GM12878 (cell line): Measurements from ENCODE around the gene C1orf146. TPM values are rescaled to one million over a fixed set of nuclear protein-coding genes. Genes with fewer than 3 reads are reported as not detected.
"Not testable (repeated sequence)": the region's sequence is repeated elsewhere in the genome, so short reads cannot be mapped to it uniquely, and the experiment has no call there.

Experiments
- ATAC-seq: fragments of 200-7000 bp; cut with Tn5 transposase; 3 replicates; pipeline ENCODE4 v1.9.1; 2020; ENCODE audit warnings: mild to moderate bottlenecking, moderate library complexity
- BruUV-seq: library from RNA; stranded (reverse); fragments of 400-500 nt; replicated peaks from 2 replicates; lab custom pipeline; 2021; lab: Mats Ljungman, UMichigan
- CTCF ChIA-PET: fragments of 300-600 bp; sonication (Branson Sonifier 250); formaldehyde crosslinking; extraction: SDS; loops from one replicate; lab custom pipeline; 2021; ENCODE audit warnings: inconsistent platforms; lab: Yijun Ruan, JAX
- POLR2A ChIA-PET: fragments of 350-600 bp; formaldehyde crosslinking; extraction: SDS; loops from one replicate; lab custom pipeline; 2021; ENCODE audit warnings: inconsistent platforms; lab: Charles Lee
- RAD21 ChIA-PET: fragments of 300-600 bp; sonication (Branson Sonifier 250); formaldehyde crosslinking; loops from one replicate; lab custom pipeline; 2023; ENCODE audit warnings: antibody characterized with exemption; ENCODE audit not compliant: unreplicated experiment; lab: Charles Lee
- SMC1A ChIA-PET: fragments of 300-600 bp; sonication (Branson Sonifier 250); formaldehyde crosslinking; loops from one replicate; lab custom pipeline; 2023; ENCODE audit not compliant: unreplicated experiment, uncharacterized antibody; lab: Charles Lee
- DNase-seq: peaks from one replicate; pipeline ENCODE4 v3.0.0-alpha.2; 2011; ENCODE audit warnings: low read depth, low spot score
- FAIRE-seq: peaks from 3 replicates; lab custom pipeline; 2011; peaks lifted over from hg19 to GRCh38; lab: Jason Lieb, UNC
- H2AFZ ChIP-seq: 2 replicates; pipeline ENCODE4 v1.6.0; 2011; ENCODE audit warnings: low read depth, low read length, control low read depth; ENCODE audit not compliant: control insufficient read depth
- H3K27ac ChIP-seq: 2 replicates; pipeline ENCODE4 v1.5.1; 2011; ENCODE audit warnings: control low read depth; ENCODE audit not compliant: control insufficient read depth, insufficient read depth
- H3K27me3 ChIP-seq, 2 experiments: replicated peaks in 1 of 2; 2 replicates each; pipeline versions ENCODE4 v1.6.0 to v1.6.1; 2011; ENCODE audit warnings: low read length in 1 of 2; ENCODE audit not compliant: control insufficient read depth in 2 of 2, insufficient read depth in 2 of 2
- H3K36me3 ChIP-seq, 2 experiments: 2 replicates each; pipeline ENCODE4 v1.5.1; 2011; ENCODE audit warnings: low read length in 1 of 2; ENCODE audit not compliant: control insufficient read depth in 2 of 2, insufficient read depth in 2 of 2
- H3K4me1 ChIP-seq: 2 replicates; pipeline ENCODE4 v1.6.1; 2011; ENCODE audit warnings: mild to moderate bottlenecking, low read length, moderate library complexity, mixed read lengths; ENCODE audit not compliant: control insufficient read depth, insufficient read depth
- H3K4me2 ChIP-seq: 2 replicates; pipeline ENCODE4 v1.6.0; 2011; ENCODE audit warnings: control low read depth; ENCODE audit not compliant: control insufficient read depth, insufficient read depth
- H3K4me3 ChIP-seq: fragments of 200-600 bp; sonication (generic); 2 replicates; pipeline ENCODE4 v1.5.1; 2016
- H3K79me2 ChIP-seq: 2 replicates; pipeline ENCODE4 v1.6.0; 2011; ENCODE audit warnings: low read length; ENCODE audit not compliant: control insufficient read depth, insufficient read depth
- H3K9ac ChIP-seq: 2 replicates; pipeline ENCODE4 v1.8.0; 2011; ENCODE audit warnings: low read length, control low read depth, mixed read lengths; ENCODE audit not compliant: control insufficient read depth, insufficient read depth
- H3K9me3 ChIP-seq: replicated peaks from 3 replicates; pipeline ENCODE4 v1.5.1; 2011; ENCODE audit warnings: mild to moderate bottlenecking, low read length; ENCODE audit not compliant: control insufficient read depth, insufficient read depth
- H4K20me1 ChIP-seq: 2 replicates; pipeline ENCODE4 v1.6.0; 2011; ENCODE audit not compliant: control insufficient read depth, insufficient read depth
- CBX3 ChIP-seq: fragments of 200-600 bp; sonication (generic); IDR thresholded peaks from 2 replicates; pipeline ENCODE4 v1.6.1; 2016; ENCODE audit warnings: low read depth, borderline replicate concordance
- DPF2 ChIP-seq: fragments of 450-650 bp; IDR thresholded peaks from 2 replicates; pipeline ENCODE4 v1.6.1; 2017; ENCODE audit warnings: mild to moderate bottlenecking
- EGR1 ChIP-seq, 2 experiments: IDR thresholded peaks; 1 replicate in 1 of 2; 2 replicates in 1 of 2; pipeline ENCODE4 v1.6.1; 2011 to 2012; ENCODE audit warnings: low read depth in 2 of 2, low read length in 2 of 2, borderline replicate concordance in 1 of 2, mild to moderate bottlenecking in 1 of 2, moderate library complexity in 1 of 2
- FOXM1 ChIP-seq: IDR thresholded peaks from 2 replicates; pipeline ENCODE4 v1.6.1; 2012; ENCODE audit warnings: low read depth, mild to moderate bottlenecking, inconsistent platforms, low read length, moderate library complexity
- GABPA ChIP-seq: IDR thresholded peaks from 2 replicates; pipeline ENCODE4 v1.6.1; 2014; ENCODE audit warnings: antibody characterized with exemption, low read depth, mild to moderate bottlenecking, inconsistent platforms
- IRF4 ChIP-seq: IDR thresholded peaks from 2 replicates; pipeline ENCODE4 v1.6.1; 2011; ENCODE audit warnings: low read depth, low read length
- JUNB ChIP-seq: IDR thresholded peaks from 2 replicates; pipeline ENCODE4 v1.6.1; 2016; ENCODE audit warnings: antibody characterized with exemption, mild to moderate bottlenecking
- LARP7 ChIP-seq: fragments of 450-650 bp; IDR thresholded peaks from 2 replicates; pipeline ENCODE4 v1.6.1; 2017; ENCODE audit warnings: mild to moderate bottlenecking
- RAD21 ChIP-seq: IDR thresholded peaks from 2 replicates; pipeline ENCODE4 v1.6.1; 2011; ENCODE audit warnings: mild to moderate bottlenecking, low read depth, low read length, moderate library complexity; ENCODE audit not compliant: insufficient read depth
- RFX5 ChIP-seq: IDR thresholded peaks from 2 replicates; pipeline ENCODE4 v1.6.1; 2011; ENCODE audit warnings: low read depth, low read length, improper control_type of control experiment
- SIN3A ChIP-seq: IDR thresholded peaks from 2 replicates; pipeline ENCODE4 v1.6.1; 2012; ENCODE audit warnings: low read depth, low read length, improper control_type of control experiment
- SIX5 ChIP-seq: IDR thresholded peaks from 2 replicates; pipeline ENCODE4 v1.6.1; 2011; ENCODE audit warnings: mild to moderate bottlenecking, low read depth, low read length, moderate library complexity; ENCODE audit not compliant: severe bottlenecking
- TAF1 ChIP-seq: IDR thresholded peaks from 2 replicates; pipeline ENCODE4 v1.6.1; 2011; ENCODE audit warnings: mild to moderate bottlenecking, low read depth, low read length, borderline replicate concordance
- TARDBP ChIP-seq: IDR thresholded peaks from 2 replicates; pipeline ENCODE4 v1.6.1; 2016; ENCODE audit warnings: borderline replicate concordance
- WRNIP1 ChIP-seq: IDR thresholded peaks from 2 replicates; pipeline ENCODE4 v1.6.1; 2011; ENCODE audit warnings: low read depth, low read length, improper control_type of control experiment, borderline replicate concordance
- whole genome bisulfite sequencing: methylation state at CpG from one replicate; pipeline ENCODE4 v1.1.6; 2016; ENCODE audit warnings: low lambda C conversion rate; ENCODE audit not compliant: insufficient replicate concordance, insufficient coverage; ENCODE audit errors: missing lambda C conversion rate; 5-methylcytosine and 5-hydroxymethylcytosine counted together
- in situ Hi-C: fragments of 300-500 bp; cut with MboI; formaldehyde crosslinking; loops from 9 replicates; pipeline ENCODE4 v1.14.3; 2018; ENCODE audit warnings: mixed read lengths
- intact Hi-C: fragments of 100-400 bp; cut with micrococcal nuclease; formaldehyde crosslinking; loops from one replicate; pipeline ENCODE4 v1.14.2; 2022; ENCODE audit not compliant: unreplicated experiment
- polyA plus RNA-seq, 11 experiments: library from polyadenylated mRNA; depleted of rRNA in 4 of 11; unstranded in 6 of 11; stranded (reverse) in 5 of 11; fragments of >200 nt; fragmentation: Nextera tagmentation in 4 of 11; fragmentation: Illumina TruSeq in 1 of 11; extraction: Ambion mirVana in 4 of 11; extraction: Trizol in 1 of 11; gene quantifications; 1 replicate in 1 of 11; 2 replicates in 10 of 11; pipeline versions ENCODE4 v1.2.1 to v1.2.3, GENCODE V29; 2011 to 2016; ENCODE audit warnings: inconsistent platforms in 2 of 11, missing spikeins in 2 of 11, low read depth in 1 of 11
- total RNA-seq, 4 experiments: library from RNA; depleted of rRNA in 3 of 4; stranded (reverse); fragments of >200 nt in 3 of 4; fragmentation: Illumina TruSeq in 1 of 4; extraction: Trizol in 1 of 4; gene quantifications; 2 replicates each; pipeline versions ENCODE4 v1.2.1 to v1.2.3, GENCODE V29; 2013 to 2021

Gene C1orf146
- total and polyA plus RNA-seq, 10 of the 15 experiments (the other 5 are each of a cell fraction or from before 2014, with no cell fraction given) = not detected

DNA sequence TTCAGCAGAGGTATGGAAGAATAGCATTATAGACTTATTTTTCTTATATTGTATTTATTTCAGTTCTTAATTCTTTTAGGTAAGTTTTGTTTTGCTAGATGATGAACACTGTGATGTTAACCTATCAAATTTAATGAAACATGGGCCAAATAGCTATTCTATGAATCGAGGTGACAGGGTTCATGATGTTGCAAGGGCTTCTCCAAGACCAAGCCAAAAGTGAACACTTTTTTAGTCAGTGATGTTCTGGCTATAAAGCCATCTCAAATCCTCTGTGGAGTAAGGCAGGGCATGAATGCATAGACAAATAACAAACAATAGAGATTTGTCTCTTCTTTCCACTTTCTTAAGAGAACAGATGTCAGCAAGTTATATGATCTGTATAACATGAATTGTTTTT is 26.7 kb downstream of the C1orf146 start:
- no peak overlapping the region for H2AFZ ChIP-seq
- FAIRE-seq (no peak), DNase-seq (no peak)
- H3K4me3 ChIP-seq = no peak overlapping the region
- H3K9me3 ChIP-seq = no peaks in the 10 kb centered on the region
- TF ChIP-seq FOXM1 (no peak), EGR1 (IDR thresholded peaks at IDR 0.05; ENCODE audit: borderline replicate concordance in 1 of 2, low read depth in 2 of 2, low read length in 2 of 2) (no peak), CBX3 (no peak), DPF2 (no peak), JUNB (no peak), WRNIP1 (no peak), SIN3A (no peak), TAF1 (no peak), LARP7 (no peak), RAD21 (no peak), GABPA (no peak), SIX5 (no peak), IRF4 (no peak), TARDBP (no peak), RFX5 (no peak)
- TF ChIP-seq, all 136 proteins: peak for 0
- Histone ChIP-seq H3K9ac (no peak overlapping the region), H3K27me3 (no peaks in the 10 kb centered on the region), H3K27ac (no peak overlapping the region), H3K36me3 (no peaks in the 10 kb centered on the region; a peak in 1 of 4 replicates), H3K4me2 (no peak overlapping the region), H3K79me2 (no peaks in the 10 kb centered on the region), H4K20me1 (no peaks in the 10 kb centered on the region), H3K4me1 (no peaks in the 10 kb centered on the region)
- ChIA-PET CTCF (no interaction called here), RAD21 (no interaction called here), POLR2A (no interaction called here), SMC1A (no interaction called here)
- no TSS peak for BruUV-seq
- 96% methylated on average over 1 of the region's 1 CpG for WGBS
- in situ Hi-C loops (no loop called here), intact Hi-C loops (no loop called here)
- ATAC-seq = no peak

DNA sequence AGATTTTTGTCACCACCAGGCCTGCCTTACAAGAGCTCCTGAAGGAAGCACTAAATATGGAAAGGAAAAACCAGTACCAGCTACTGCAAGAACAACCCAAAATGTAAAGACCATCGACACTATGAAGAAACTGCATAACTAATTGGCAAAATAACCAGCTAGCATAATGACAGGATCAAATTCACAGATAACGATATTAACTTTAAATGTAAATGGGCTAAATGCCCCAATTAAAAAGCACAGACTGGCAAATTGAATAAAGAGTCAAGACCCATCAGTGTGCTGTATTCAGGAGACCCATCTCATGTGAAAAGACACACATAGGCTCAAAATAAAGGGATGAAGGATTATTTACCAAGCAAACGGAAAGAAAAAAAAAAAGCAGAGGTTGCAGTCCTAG is 37.0 kb downstream of the C1orf146 start:
- H3K79me2 ChIP-seq, H3K9ac ChIP-seq, H2AFZ ChIP-seq, RAD21 ChIA-PET, H4K20me1 ChIP-seq, FAIRE-seq, in situ Hi-C loops, ATAC-seq, H3K27ac ChIP-seq, H3K27me3 ChIP-seq, POLR2A ChIA-PET, BruUV-seq, H3K9me3 ChIP-seq, H3K4me2 ChIP-seq, intact Hi-C loops, H3K4me1 ChIP-seq, DNase-seq, H3K36me3 ChIP-seq, H3K4me3 ChIP-seq: not testable (repeated sequence)
- ChIA-PET SMC1A (interaction anchor here (1.5 kb wide), 1 partner anchor 26 kb away, joined by 3 read pairs; no protein-coding TSS in a partner anchor), CTCF (interaction anchor here (0.7 kb wide), 1 partner anchor 166 kb away, joined by 3 read pairs; no protein-coding TSS in a partner anchor)
- 79% methylated on average over 3 of the region's 3 CpGs for WGBS
